Testis (tissue), 3 donors: ENCODE results near the gene SLC22A1. TPM values are rescaled to one million over a fixed set of nuclear protein-coding genes. Genes with fewer than 3 reads are reported as not detected.

Experiments
- DNase-seq: peaks from one replicate; pipeline ENCODE4 v3.0.0-alpha.2; 2019
- H3K27ac ChIP-seq, 2 donors: fragments of 200-600 bp; sonication (generic); one replicate each; pipeline ENCODE4 v1.5.1; 2019
- H3K27me3 ChIP-seq: fragments of 200-600 bp; sonication (generic); one replicate; pipeline ENCODE4 v1.5.1; 2019
- H3K36me3 ChIP-seq: fragments of 200-600 bp; sonication (generic); one replicate; pipeline ENCODE4 v1.5.1; 2017; ENCODE audit warnings: low read depth; ENCODE audit errors: missing control alignments
- H3K4me1 ChIP-seq: fragments of 200-600 bp; sonication (generic); one replicate; pipeline ENCODE4 v1.5.1; 2019
- H3K4me3 ChIP-seq, 2 donors: fragments of 200-600 bp; sonication (generic); one replicate each; pipeline ENCODE4 v1.5.1; 2017 to 2019
- H3K9me3 ChIP-seq: fragments of 200-600 bp; sonication (generic); one replicate; pipeline ENCODE4 v1.5.1; 2017
- POLR2A ChIP-seq: fragments of 450-650 bp; IDR thresholded peaks from one replicate; pipeline ENCODE4 v1.6.1; 2017; ENCODE audit warnings: antibody characterized with exemption, mild to moderate bottlenecking, moderate library complexity
- WGBS, 2 donors: methylation state at CpG; one replicate each; pipeline ENCODE4 v1.1.5; 2018; 5-methylcytosine and 5-hydroxymethylcytosine counted together
- intact Hi-C: fragments of 100-400 bp; cut with DNase I; formaldehyde crosslinking; loops from one replicate; pipeline ENCODE4 v1.15.1; 2023; ENCODE audit warnings: low total_unique reads
- polyA plus RNA-seq: library from polyadenylated mRNA; stranded (reverse); fragments of 350-450 nt; fragmentation: Illumina TruSeq; extraction: RNeasy Lipid Tissue Mini Kit (QIAGEN cat#74804); gene quantifications from one replicate; pipeline ENCODE4 v1.2.3, GENCODE V29; 2014; ENCODE audit warnings: low read depth, low replicate concordance; ENCODE audit not compliant: insufficient read depth
- total RNA-seq, 2 donors: library from RNA; depleted of rRNA; stranded (reverse); fragments of >200 nt; gene quantifications; one replicate each; pipeline ENCODE4 v1.2.3, GENCODE V29; 2016
- TF ChIP-seq, protein P1 (sequence below), 3 experiments: fragments of 450-650 bp in 2 of 3; fragments of 200-600 bp in 1 of 3; sonication (generic) in 1 of 3; IDR thresholded peaks; one replicate each; pipeline ENCODE4 v1.5.1; 2016 to 2019; ENCODE audit warnings: antibody characterized with exemption in 3 of 3, mild to moderate bottlenecking in 2 of 3, moderate library complexity in 1 of 3

Gene SLC22A1
- total and polyA plus RNA-seq, 3 donors from 2014 or later = 0.90 to 1.7 (median 1.5) TPM

DNA sequence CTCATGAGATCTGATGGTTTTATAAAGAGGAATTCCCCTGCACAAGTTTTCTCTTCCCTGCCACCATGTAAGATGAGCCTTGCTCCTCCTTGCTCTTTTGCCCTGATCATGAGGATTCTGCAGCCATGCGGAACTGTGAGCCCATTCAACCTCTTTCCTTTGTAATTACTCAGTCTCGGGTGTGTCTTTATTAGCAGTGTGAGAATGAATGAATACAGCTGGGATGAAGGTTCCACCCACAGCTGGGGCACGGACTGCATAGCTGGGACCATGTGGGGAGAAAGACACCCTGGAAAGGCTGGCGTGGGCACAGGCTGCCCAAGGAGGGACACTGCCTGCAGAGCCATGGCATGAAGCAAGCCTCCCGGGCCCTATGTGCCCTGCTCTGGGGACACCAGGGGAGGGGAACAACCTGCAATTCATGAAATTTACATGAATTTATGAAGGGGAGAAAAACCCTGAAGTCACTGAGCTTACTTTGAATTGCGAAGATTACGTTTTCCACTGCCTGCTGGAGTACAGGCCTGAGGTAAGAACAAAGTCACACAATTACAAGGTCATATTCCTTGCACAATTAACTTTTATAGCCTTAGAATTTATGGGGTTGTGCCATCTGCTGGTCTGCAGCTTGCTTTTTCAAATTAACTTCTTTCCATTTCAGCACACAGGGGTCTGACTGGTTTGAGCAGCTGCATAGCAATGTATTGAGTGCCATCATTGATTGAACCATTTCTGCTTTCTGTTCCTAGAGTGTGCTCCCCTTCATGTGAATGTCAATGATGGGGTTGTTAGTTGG lies 46.2 kb downstream of the SLC22A1 start:
- Histone ChIP-seq H3K36me3 (no peaks in the 10 kb centered on the region), H3K4me1 (peaks cover 17% of the 10 kb centered on the region), H3K27ac (no peak overlapping the region), H3K9me3 (no peaks in the 10 kb centered on the region), H3K4me3 (no peak overlapping the region), H3K27me3 (no peaks in the 10 kb centered on the region)
- 77 to 80% methylated on average over 7 of the region's 7 CpGs for WGBS, 2 donors
- no peak for TF ChIP-seq POLR2A
- TF ChIP-seq, protein P1, sequence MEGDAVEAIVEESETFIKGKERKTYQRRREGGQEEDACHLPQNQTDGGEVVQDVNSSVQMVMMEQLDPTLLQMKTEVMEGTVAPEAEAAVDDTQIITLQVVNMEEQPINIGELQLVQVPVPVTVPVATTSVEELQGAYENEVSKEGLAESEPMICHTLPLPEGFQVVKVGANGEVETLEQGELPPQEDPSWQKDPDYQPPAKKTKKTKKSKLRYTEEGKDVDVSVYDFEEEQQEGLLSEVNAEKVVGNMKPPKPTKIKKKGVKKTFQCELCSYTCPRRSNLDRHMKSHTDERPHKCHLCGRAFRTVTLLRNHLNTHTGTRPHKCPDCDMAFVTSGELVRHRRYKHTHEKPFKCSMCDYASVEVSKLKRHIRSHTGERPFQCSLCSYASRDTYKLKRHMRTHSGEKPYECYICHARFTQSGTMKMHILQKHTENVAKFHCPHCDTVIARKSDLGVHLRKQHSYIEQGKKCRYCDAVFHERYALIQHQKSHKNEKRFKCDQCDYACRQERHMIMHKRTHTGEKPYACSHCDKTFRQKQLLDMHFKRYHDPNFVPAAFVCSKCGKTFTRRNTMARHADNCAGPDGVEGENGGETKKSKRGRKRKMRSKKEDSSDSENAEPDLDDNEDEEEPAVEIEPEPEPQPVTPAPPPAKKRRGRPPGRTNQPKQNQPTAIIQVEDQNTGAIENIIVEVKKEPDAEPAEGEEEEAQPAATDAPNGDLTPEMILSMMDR (IDR thresholded peaks at IDR 0.05) = no peak
- intact Hi-C loops = no loop called here
- no peak for DNase-seq

DNA sequence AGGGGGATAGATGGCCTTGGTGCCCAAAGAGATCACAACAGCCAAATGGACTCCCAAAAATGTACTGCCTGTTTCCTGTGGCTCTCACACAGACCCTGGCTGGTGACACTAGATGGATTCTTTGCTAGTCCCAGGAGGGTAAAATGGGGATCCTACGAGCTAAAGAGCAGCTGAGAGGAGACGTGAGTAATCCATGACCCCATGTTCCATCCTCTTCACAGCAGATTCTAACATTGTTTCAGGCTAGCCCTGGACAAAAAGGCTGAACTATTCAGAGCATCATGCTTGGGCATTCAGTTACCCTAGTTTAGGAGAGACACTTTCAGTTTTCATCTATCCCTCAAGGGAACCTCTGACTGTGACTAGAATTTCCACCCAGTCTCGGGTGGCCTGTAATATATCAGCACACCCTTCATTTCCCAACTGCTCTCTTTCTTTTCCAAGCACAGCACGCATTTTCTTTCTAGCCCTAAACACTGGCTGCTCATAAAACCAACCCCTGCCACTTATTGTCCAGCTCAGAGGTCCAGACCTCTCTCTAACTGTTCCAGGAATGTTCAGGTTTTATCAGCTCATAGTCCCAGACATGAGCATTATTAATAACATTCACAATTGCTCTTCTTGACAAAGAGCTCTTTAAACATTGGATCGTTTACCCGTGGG lies 48.5 kb downstream of the SLC22A1 start:
- WGBS, 2 donors = 26 to 37% methylated on average over 6 of the region's 6 CpGs
- H3K4me1 ChIP-seq = peaks cover 17% of the 10 kb centered on the region

DNA sequence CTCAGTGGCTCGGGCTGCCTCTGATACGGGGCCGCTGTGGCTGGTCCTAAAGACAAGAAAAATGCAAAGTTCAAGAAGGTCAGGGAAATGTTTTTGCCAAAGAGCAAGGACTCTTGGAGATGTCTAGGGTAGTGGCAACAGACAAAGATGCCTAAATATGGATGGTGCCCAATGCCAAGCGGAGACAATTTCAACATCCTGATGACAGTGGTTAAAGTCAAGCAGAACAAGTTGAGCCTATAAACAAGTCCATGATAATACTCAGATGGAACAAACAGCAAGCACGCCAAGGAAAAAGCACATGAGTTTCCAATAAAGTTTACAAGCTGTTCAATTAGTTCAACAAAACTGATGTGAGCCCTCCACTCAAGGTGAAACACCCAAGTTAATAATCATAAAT lies 51.1 kb downstream of the SLC22A1 start:
- H3K27ac ChIP-seq = no peak overlapping the region
- WGBS, 2 donors = 81 to 98% methylated on average over 5 of the region's 5 CpGs
- H3K4me1 ChIP-seq = peaks cover 21% of the 10 kb centered on the region
- H3K27me3 ChIP-seq = no peaks in the 10 kb centered on the region
- DNase-seq = no peak
- no peak overlapping the region for H3K4me3 ChIP-seq
- H3K9me3 ChIP-seq = no peaks in the 10 kb centered on the region
- TF ChIP-seq POLR2A = no peak
- TF ChIP-seq, protein P1 (IDR thresholded peaks at IDR 0.05) = no peak
- intact Hi-C loops = no loop called here
- H3K36me3 ChIP-seq = no peaks in the 10 kb centered on the region

More for the DNA sequence above, 48.5 kb downstream of the SLC22A1 start:
- H3K36me3 ChIP-seq = no peaks in the 10 kb centered on the region
- DNase-seq = no peak
- no peaks in the 10 kb centered on the region for H3K9me3 ChIP-seq
- TF ChIP-seq, protein P1 (IDR thresholded peaks at IDR 0.05) = no peak
- TF ChIP-seq POLR2A = no peak
- no peaks in the 10 kb centered on the region for H3K27me3 ChIP-seq
- H3K27ac ChIP-seq = peak overlapping the region; percentile 70 to 76
- intact Hi-C loops = no loop called here
- no peak overlapping the region for H3K4me3 ChIP-seq

DNA sequence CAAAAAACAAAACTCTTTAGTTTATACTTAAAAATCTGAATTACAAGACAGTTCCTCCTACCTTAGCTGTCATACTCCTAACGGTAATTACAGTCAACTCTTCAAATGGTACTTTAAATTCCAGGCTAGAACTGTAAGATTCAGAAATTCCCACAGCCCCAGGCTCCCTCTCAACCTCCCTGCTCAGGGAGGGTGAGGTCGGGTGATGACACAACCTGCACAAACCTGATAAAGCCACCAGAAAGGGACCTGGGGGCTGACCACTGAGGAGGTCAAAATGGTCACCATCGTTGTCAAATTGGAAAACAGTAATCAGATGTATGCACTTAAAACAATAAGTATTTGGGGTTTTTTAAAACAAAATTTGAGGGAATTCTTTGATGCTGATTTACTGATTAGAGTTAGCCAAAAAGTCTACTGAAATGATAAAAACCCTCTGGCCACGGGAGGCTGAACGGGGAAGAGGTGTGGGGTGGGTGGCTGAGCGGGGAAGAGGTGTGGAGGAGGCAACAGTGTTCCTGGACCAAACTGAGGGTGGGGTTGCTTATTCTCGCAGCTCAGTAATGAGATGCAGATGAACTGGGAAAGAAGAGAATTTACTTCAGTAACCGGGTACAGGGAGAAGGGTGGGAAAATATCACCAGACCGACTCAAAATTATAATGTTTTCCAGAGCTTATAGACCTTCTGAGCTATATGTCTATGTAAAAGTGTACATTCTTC lies 52.4 kb downstream of the SLC22A1 start:
- peaks cover 27% of the 10 kb centered on the region for H3K4me1 ChIP-seq
- no peaks in the 10 kb centered on the region for H3K27me3 ChIP-seq
- TF ChIP-seq POLR2A = no peak
- TF ChIP-seq, protein P1 (IDR thresholded peaks at IDR 0.05) = no peak
- H3K9me3 ChIP-seq = no peaks in the 10 kb centered on the region
- WGBS, 2 donors = 56 to 63% methylated on average over 9 of the region's 9 CpGs
- H3K36me3 ChIP-seq = no peaks in the 10 kb centered on the region
- H3K27ac ChIP-seq = no peak overlapping the region
- no peak for DNase-seq
- no peak overlapping the region for H3K4me3 ChIP-seq
- intact Hi-C loops = no loop called here
